HepG2 (cell line): ENCODE results near the gene AGER. TPM values are rescaled to one million over a fixed set of nuclear protein-coding genes. Genes with fewer than 3 reads are reported as not detected.
A peak's percentile ranks its signal among the peaks of the same experiment; 100 is the strongest.

Experiments
- ASH2L ChIP-seq: fragments of 300-600, 200-600 bp; sonication (generic); IDR thresholded peaks from 2 replicates; pipeline ENCODE4 v1.7.0; 2017; ENCODE audit warnings: low read depth, mild to moderate bottlenecking, moderate library complexity, mixed read lengths, low read length; ENCODE audit not compliant: insufficient read length
- CEBPG ChIP-seq: IDR thresholded peaks from 2 replicates; pipeline ENCODE4 v1.6.1; 2016
- ESRRA ChIP-seq: sonication (generic); formaldehyde crosslinking; IDR thresholded peaks from 2 replicates; pipeline ENCODE4 v1.5.1; 2020; ENCODE audit warnings: mild to moderate bottlenecking, low read depth, missing genetic modification reagents
- GMEB1 ChIP-seq: sonication (generic); formaldehyde crosslinking; IDR thresholded peaks from 2 replicates; pipeline ENCODE4 v1.5.1; 2020; ENCODE audit warnings: missing genetic modification reagents, mild to moderate bottlenecking, borderline replicate concordance
- HIVEP1 ChIP-seq: sonication (generic); formaldehyde crosslinking; IDR thresholded peaks from 2 replicates; pipeline ENCODE4 v1.4.0; 2020; ENCODE audit warnings: mild to moderate bottlenecking, missing genetic modification reagents
- HNF4A ChIP-seq: sonication (generic); formaldehyde crosslinking; IDR thresholded peaks from 2 replicates; pipeline ENCODE4 v1.4.0; 2020; ENCODE audit warnings: missing genetic modification reagents
- KLF6 ChIP-seq: IDR thresholded peaks from 2 replicates; pipeline ENCODE4 v1.8.0; 2016; ENCODE audit warnings: missing biosample characterization, missing genetic modification reagents
- RBM39 ChIP-seq: fragments of 200-400 bp; formaldehyde crosslinking; IDR thresholded peaks from one replicate; pipeline ENCODE4 v1.6.1; 2018; ENCODE audit warnings: antibody characterized with exemption, mild to moderate bottlenecking, low read depth, low read length; ENCODE audit not compliant: poor library complexity, severe bottlenecking
- SALL1 ChIP-seq: sonication (generic); formaldehyde crosslinking; IDR thresholded peaks from 2 replicates; pipeline ENCODE4 v1.8.0; 2022; ENCODE audit warnings: mild to moderate bottlenecking, missing genetic modification reagents
- ZBTB39 ChIP-seq: sonication (generic); formaldehyde crosslinking; IDR thresholded peaks from 2 replicates; pipeline ENCODE4 v1.5.0; 2020; ENCODE audit warnings: missing genetic modification reagents
- ZNF333 ChIP-seq: sonication (generic); formaldehyde crosslinking; IDR thresholded peaks from 2 replicates; pipeline ENCODE4 v1.4.0; 2020; ENCODE audit warnings: mild to moderate bottlenecking, missing genetic modification reagents, borderline replicate concordance
- ZNF7 ChIP-seq: IDR thresholded peaks from 2 replicates; pipeline ENCODE4 v1.6.1; 2016; ENCODE audit warnings: missing biosample characterization, missing genetic modification reagents
- polyA plus RNA-seq, 8 experiments: library from polyadenylated mRNA; depleted of rRNA in 3 of 8; stranded (reverse) in 7 of 8; unstranded in 1 of 8; fragments of >200 nt; fragmentation: Illumina TruSeq in 4 of 8; extraction: Trizol in 4 of 8; gene quantifications; 2 replicates each; pipeline versions ENCODE4 v1.2.1 to v1.2.3, GENCODE V29; 2011 to 2016; ENCODE audit warnings: low read depth in 4 of 8, missing spikeins in 1 of 8, mixed read lengths in 1 of 8; ENCODE audit not compliant: insufficient read depth in 1 of 8
- total RNA-seq, 5 experiments: library from RNA; depleted of rRNA; stranded (reverse); fragments of >200 nt; fragmentation: Illumina TruSeq; extraction: Trizol; gene quantifications; 2 replicates each; pipeline ENCODE4 v1.2.3, GENCODE V29; 2016; ENCODE audit warnings: low read depth in 1 of 5

Gene AGER
- total and polyA plus RNA-seq, 2 of the 13 experiments (the other 11 are each of a cell fraction or from before 2014, with no cell fraction given), result 1.9 to 5.1 TPM

DNA sequence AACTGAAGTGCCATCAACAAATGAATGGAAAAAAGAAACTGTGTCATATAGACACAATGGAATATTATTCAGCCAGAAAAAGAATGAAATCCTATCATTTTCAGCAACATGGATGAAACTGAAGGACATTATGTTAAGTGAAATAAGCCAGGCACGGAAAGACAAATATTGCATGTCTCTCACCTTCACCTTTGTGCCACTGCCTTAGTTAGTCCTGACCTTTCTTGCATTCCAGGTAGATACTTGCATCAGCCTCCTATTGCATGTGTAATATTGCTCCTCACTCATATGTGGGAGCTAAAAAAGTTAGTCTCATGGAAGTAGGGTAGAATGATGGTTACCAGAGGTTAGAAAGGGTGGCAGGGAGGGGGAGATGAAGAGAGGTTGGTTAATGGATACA lies 24.9 kb upstream of the AGER start (continued):
- no peak for TF ChIP-seq ZBTB39 (CRISPR knock-in tag)
- TF ChIP-seq HNF4A (CRISPR knock-in tag), result peak; percentile 46
- TF ChIP-seq ZNF7, result no peak
- no peak for TF ChIP-seq GMEB1
- no peak for TF ChIP-seq ASH2L
- TF ChIP-seq HIVEP1 (CRISPR knock-in tag), result no peak
- TF ChIP-seq SALL1 (CRISPR knock-in tag), result no peak
- no peak for TF ChIP-seq RBM39
- peak; percentile 45; the same call in 1 of the 2 replicates for TF ChIP-seq ESRRA
- TF ChIP-seq CEBPG (CRISPR knock-in tag), result peak; percentile 70
- no peak for TF ChIP-seq KLF6 (CRISPR knock-in tag)
- TF ChIP-seq ZNF333 (CRISPR knock-in tag), result no peak
